HG03095 (cell line): Measurements from ENCODE around the gene ARL4A.

Source experiments
- ATAC-seq: cut with Tn5 transposase; IDR thresholded peaks from one replicate; pipeline ENCODE4 v1.9.1; 2021; ENCODE audit warnings: moderate library complexity; ENCODE audit not compliant: unreplicated experiment

The ARL4A gene

DNA sequence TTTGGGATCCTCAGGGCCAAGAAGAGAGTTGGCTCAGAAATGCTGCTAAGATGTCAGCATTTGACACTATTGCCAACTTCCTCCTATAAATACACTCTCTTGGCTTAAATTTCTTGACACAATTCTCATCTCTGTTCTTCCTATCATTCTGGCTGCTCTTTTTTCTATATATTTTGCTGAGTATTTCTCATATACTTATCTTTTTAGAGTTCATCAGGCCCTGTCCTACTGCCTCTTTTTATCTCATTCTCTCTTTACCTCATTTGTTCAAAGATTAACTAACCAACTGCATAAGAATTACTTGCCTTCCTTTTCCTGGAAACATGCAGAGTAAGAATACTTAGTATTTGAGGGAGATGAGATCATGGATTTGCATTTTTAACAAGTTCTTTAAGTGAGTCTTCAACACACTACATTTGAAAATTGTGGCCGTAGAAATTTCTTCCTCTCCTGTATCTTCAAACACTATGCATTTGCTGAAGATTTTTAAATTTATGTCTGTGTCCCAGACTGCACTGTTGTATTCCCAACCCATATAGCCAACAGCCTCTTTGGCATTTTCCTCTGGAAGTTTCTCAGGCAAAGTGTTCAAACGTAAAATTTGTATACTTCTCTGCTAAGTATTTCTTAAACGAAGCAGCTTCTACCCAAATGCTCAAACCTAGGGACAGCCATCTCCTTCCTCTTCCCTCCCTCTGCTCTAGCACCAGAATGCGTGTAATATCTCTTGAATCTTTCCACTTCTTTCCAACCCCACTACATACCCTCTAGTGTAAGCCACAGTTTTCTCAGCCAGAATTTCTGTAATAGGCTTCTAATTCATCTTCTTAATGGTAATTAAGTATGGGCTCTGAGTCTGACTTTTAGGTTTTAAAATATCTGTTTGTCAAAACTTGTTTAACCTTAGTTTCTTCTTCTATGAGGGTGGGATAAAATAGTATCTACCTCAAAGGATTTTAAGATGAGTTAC is 35.5 kb downstream of the ARL4A start:
- ATAC-seq, result no peak

DNA sequence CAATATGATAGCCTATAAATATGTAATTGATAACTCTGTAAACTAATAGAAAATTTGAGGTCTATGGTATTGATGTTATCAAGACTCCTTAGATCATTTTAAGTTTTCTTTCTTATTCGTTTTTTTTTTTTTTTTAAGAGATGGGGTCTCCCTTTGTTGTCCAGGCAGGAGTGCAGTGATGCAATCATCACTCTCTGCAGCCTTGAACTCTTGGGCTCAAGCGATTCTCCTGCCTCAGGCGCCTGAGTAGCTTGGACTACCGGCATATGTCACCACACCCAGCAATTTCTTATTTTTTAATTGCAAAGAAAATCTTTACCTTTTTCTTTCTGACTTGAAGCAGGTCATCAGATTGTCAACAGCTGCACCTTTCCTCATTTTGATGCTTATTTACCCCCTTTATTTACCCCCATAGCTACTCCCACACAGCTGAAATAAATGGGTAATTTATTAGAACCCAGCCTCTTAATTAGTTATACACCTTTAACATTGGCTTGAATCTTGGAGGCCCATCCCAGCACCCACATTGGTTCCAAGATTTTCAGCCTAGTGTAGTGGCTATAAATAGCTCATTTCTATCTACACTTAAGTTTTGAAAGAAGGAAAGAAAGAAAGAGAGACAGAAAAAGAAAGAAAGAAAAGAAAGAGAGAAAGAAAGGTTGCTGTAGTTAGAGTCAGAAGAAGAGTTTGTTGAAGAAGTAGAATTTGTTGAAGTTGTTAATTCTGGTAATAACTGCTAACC is 38.3 kb downstream of the ARL4A start:
- ATAC-seq, result no peak

DNA sequence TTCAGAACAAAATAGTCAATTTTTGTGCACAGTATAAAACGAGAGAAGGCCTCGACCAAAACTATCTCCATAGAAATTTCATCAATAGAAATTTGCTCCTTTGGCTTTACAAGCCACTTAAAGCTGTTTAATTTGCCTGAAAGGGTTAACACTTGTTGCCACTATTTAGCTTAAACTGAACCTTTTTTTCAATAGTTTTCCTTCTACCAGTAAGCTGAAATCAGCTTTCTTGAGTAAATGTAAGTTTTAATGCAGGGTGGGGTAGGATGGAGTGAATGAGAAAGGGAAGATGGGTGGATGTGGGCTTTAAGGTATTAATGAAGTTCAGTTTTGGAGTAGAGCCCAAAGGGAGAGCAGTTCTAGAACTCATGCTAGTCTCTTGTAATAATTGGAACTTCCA is 39.5 kb downstream of the ARL4A start:
- no peak for ATAC-seq

DNA sequence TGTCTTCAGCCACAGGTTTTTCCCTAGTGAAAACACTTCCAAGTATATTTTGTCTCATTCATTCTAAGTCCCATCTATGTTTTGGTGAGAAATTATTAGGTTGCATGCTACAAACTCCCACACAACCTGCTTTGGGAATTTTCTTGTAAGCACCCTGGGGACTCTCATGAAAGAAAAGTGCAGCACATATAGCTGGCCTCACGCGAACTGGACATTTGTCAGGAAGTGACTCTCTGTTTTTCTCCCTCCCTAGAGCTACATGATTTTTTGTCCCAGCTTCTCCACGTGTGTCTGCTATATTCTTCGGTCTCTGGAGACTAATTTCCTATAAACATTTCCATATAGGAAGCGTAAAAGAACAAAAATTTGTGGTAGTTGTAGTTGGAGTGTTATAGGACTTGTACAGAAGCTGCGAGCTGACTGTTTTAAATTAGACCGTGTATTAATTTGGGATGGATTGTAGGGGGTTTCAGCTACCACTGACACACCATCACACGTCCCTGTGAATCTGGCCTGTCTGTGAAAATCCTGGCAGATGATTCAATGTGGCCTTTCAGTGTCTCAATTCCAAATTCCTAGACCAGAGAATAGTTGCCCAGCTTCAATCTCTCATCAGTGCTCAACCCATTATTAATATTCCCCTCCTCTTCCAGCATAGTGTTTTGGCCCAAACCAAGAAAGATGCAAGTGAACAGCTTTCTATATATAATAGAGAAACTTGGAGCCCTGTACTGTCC is 40.2 kb downstream of the ARL4A start:
- no peak for ATAC-seq

DNA sequence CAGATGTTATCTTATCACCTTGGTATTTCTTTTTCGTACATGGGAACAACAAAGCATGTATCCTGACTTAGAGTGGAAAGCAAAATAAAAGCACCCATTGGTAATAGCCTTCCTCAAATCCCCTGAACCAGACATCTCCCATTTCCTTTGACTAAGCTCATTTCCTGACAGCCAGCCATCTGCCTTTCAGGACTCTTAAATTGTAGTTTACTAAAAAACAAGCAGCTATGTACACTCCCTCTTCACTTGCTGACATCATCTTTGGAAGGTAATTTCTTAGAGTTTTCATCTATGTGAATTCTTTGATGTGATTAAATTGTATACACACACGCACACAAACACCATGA is 40.7 kb downstream of the ARL4A start:
- no peak for ATAC-seq

DNA sequence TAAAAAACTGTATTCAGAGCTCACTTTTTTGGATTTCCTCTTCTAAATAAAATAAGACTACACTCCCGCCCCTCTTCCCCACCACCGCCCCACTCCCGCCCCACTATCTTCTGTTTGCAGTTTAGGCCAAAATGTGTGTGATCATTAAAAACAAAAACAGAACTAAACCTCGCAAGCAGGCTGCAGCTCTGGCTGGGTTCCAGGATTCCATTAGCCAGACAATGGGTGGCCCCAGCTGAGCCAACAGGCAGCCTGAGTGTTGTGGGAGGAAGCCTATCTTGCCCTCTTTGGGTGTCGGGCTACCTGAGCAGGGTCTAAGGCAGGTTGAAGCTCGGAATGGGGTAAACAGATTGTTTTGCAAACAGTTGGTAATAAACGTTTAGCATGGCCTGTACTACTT is 41.7 kb downstream of the ARL4A start:
- no peak for ATAC-seq

DNA sequence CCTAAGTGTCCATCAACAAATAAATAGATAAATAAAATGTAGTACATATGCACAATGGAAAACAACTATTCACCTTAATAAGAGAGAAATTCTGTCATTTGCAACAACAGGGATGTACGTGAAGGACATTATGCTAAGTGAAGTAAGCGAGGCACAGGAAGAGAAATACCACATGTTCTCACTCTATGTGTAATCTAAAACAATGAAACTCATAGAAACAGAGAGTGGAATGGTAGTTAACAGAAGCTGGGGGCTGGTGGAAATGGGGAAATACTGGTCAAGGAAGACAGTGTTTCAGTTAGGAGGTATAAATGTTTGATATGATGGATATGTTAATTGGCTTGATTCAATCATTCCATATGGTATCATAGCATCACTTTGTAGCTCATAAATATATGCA is 43.1 kb downstream of the ARL4A start:
- no peak for ATAC-seq

DNA sequence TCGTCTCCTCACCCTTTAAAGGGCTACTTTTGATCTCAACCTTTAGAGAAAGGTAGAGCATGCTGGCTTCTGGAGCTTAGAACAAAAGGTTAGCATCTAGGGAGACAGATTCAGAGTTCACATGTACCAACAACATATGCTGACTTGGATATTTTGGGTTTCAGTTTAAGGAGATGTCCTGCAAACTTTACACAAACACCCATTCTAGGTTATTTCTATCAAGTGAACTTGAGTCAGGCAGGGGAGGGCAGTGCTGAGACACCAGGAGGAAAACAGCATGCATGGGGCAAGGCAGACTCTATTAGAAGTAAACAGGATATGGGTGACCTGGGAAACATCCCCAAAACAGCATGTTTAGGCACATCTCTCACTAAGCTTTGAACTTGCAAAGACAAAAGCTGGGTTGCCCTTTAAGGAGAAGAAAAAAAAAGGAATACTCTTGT is 43.8 kb downstream of the ARL4A start:
- ATAC-seq, result no peak

DNA sequence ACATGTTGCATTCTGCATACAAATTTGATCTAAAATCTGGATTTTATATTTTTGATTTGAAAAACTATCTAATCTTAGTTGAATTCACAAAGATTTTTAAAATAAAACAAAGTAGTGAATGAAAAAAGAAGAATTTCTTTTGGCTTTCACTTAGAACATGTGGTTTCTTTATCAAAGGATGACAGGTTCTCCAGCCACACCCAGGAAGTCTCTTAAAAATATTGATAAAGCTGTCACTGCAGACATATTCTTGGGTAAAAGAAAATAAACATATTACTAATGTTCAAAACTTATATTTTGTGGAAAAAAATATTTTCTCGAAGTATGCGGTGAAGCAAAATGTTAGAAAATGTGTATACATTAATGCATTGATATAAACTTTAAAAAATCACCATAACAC is 44.3 kb downstream of the ARL4A start:
- no peak for ATAC-seq

DNA sequence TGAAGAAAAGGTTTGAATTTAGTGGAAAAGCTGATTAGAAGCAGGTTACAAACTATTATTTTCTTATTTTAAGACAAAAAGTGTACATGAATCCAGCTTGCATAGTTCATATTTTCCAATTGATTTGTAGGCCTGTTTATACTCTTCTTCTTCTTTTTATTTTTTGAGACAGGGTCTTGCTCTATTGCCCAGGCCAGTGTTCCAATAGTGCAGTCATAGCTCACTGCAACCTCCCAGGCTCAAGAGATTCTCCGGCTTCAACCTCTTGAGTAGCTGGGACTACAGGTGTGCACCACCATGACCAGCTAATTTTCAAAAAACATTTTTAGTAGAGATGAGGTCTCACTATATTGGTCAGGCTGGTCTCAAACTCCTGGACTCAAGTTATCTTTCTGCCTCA is 45.0 kb downstream of the ARL4A start:
- ATAC-seq, result no peak

DNA sequence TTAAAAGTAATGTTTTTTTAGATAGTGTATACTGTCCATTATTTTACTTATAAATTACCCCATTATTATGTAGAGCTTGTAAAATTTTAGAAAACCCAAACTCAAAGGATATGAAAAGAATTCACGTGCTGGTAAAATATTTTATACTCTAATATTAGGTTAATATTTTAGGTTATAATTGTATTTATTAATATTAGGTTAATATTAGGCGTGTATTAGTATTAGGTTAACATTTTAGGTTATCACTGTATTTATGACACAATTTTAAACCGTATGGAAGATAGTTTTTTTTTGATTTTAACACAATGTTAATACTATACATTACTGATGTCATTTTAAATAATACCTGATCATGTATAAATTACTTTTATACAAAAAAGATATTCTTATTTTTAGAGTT is 48.5 kb downstream of the ARL4A start:
- ATAC-seq, result no peak

DNA sequence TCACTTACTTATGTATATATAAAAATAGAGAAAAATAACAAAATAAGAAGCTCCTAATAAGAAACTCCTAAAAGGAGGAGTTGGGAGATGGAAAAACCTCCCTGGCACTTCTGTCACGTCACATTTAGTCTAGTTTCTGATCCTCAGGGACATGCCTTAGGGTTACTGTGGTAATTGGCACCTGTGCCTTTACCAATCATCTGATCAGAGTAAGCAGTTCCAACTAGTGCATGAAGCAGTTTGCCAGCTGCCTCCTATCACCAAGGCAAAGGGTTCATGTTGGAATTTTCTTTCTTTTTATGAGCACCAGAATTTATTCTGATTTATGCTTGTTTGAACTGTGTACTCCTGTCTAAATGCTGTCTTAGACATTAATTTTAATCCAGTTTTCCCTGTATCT is 49.9 kb downstream of the ARL4A start:
- no peak for ATAC-seq

DNA sequence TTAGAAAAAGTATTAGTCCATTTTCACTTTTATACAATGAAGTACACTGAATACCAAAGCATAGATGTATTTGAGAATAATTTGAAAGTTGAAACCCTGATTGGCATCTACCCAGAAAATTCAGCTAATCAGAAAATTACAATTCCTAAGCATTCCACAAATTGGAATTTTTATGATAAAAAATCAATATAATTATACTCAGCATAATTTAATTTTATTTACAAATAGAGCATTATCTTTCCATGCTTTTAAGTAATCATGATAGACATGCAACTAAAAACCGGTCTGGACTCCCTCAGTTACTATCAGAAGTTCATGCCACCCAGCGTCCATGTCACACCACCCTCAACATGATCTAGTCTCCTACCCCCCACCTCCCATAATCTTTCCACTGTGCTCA is 50.4 kb downstream of the ARL4A start:
- ATAC-seq, result no peak

DNA sequence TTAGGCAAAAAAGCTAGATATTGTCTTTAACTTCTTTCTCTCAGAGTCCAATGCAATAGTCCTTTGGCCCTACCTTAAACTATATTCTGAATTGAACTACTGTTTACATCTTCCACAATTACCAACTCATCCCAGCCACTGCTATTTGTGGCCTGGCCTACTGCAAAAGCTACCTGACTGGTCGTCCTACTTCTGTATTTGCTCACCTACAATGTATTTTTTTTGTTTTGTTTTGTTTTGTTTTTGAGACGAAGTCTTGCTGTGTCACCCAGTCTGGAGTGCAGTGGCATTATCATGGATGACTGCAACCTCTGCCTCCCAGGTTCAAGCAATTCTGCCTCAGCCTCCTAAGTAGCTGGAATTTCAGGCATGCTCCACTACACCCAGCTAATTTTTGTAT is 51.2 kb downstream of the ARL4A start:
- no peak for ATAC-seq
